ENCODE results near the gene CC2D1B.
"Not testable (repeated sequence)": the region's sequence is repeated elsewhere in the genome, so short reads cannot be mapped to it uniquely, and the experiment has no call there.

Gene CC2D1B

GRCh38 chr1:52365746-52366516 is at the start of gene CC2D1B:
Gene CC2D1B (minus strand): TSS chr1:52366205. CDS start chr1:52364620, 1,585 bp downstream.
- DNase-seq = peak; percentile 93 to 94

DNA sequence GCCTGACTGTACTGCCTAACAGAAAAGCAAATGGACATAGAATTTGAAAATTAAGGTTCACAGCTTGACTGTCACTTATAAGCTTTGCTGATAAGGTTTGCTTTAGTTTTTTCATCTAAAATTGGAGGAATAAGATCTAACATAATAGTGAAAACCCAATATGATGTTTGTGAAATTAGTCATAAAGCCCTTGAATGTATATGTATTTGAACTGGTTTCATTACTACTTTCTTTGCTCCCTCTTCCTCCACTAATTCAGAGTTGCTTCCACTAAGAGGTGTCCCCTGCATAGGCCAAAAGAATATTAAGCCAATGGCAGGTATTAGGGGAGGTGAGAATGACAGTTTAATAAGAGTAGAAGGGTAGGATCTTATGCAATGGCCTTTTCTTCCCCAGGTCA is 48.9 kb upstream of the CC2D1B start:
- DNase-seq = no peak

DNA sequence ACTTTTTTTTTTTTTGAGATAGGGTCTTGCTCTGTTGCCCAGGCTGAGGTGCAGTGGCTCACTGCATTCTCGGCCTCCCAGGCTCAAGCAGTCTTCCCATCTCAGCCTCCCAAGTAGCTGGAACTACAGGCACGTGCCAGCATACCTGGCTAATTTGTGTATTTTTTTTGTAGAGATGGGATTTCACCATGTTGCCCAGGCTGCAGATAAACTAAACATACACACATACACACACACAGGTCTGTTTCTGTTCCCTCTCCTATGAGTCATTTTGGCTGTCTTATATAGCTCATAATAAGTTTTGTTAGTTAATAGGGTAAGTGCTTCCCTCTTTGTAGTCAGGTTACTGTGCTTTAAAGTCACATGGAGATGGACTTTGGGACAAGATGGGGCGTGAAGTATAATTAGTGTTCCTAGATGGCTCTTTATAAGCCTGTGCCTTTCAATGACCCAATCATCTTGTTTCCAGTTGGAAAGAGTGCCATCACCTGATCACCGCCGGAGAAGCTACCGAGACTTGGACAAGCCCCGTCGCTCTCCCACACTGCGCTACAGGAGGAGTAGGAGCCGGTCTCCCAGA is 47.5 kb upstream of the CC2D1B start:
- no peak for DNase-seq

DNA sequence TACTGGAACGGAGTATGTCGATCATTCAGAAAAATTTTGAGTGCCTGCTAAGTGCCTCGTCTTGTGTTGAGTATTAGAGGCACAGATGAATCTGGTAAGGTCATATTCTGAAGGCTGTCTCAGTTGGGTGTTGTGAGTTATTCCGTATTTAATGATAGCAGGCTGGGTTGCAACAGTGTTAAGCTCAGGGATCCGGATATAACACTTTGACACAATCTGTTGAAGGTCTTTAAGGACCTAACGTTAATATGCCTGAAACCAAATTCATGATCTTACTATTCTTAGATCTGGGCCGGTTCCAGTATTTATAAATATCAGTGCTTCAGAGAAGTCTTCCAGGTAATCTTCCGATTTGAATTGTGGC is 39.0 kb upstream of the CC2D1B start:
- DNase-seq = no peak

DNA sequence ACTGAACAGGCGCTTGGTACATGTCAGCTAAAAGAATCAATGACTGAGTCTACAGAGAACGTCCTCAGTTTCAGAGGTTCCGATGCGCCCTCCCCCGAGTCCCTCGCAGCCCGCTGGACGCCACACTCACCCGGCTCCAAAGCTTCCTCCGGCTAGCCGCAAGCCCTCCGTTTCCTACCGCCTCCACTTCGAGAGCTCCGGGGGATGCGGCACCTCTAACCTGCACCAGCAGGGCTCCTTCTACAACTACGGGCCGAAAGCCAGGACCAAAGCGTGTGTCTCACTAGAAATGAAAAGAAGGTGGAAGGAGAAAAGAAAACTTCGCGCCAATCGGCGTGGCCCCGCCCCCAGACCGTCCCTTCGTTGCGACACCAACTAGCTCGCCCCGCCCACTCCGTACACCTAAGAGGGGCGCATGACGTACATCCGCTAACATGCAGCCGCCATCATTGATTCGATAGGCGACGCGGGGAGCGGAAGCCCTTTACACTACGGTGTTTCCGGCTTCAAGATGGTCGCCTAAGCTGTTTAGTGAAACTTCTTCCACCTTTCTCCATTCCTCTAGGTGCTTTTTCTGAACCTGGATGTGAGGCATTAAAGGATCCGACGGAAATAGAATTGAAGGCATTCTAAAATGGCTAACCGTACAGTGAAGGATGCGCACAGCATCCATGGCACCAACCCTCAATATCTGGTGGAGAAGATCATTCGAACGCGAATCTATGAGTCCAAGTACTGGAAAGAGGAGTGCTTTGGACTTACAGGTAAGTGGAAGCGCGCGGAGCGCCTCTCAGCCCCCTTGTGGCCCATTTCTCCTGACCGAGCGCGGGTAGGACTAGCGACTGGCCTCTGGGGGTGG is 38.3 kb upstream of the CC2D1B start, which contains the start of the genes ORC1 and PRPF38A:
ORC1 (minus strand) TSS at position 308 of the 859 bp plus-strand sequence. CDS start 2,200 bp downstream, outside the sequence.
PRPF38A (plus strand) TSS at position 487 of the 859 bp plus-strand sequence; CDS start at position 635, 148 bp downstream.
- peak; percentile 91 to 95 for DNase-seq

- peak in 1 of 2 donors; percentile 70 for DNase-seq
Observed at GRCh38 chr1:52403566-52404115, 37.6 kb upstream of the CC2D1B start.

GRCh38 chr1:52402860-52403240 is 36.8 kb upstream of the CC2D1B start:
- DNase-seq = no peak

- no peak for DNase-seq
Observed at GRCh38 chr1:52400131-52400530, 34.1 kb upstream of the CC2D1B start.

DNA sequence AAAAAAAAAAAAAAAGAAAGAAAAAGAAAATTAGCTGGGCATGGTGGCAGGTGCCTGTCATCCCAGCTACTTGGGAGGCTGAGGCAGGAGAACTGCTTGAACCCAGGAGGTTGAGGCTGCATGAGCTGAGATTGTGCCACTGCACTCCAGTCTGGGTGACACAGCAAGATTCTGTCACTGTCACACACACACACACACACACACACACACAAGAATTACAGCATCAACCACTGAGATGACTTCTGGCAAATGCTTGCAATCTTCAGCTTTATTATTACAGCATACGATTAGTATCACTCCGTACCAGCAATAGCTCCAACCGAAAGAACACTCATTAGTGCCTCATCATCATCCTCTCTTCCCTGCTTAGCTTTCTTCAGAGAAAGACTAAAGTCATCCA is 33.6 kb upstream of the CC2D1B start:
- DNase-seq = no peak

- DNase-seq = no peak
Observed at GRCh38 chr1:52393174-52393573, 27.2 kb upstream of the CC2D1B start.

GRCh38 chr1:52386458-52386857 is 20.5 kb upstream of the CC2D1B start:
- DNase-seq = no peak

- no peak for DNase-seq
Observed at GRCh38 chr1:52385376-52385775, 19.4 kb upstream of the CC2D1B start.

- not testable (repeated sequence) for DNase-seq
Observed at GRCh38 chr1:52369851-52370250, 3.8 kb upstream of the CC2D1B start.

GRCh38 chr1:52368383-52369172 is 2.6 kb upstream of the CC2D1B start:
- no peak for DNase-seq

- DNase-seq = no peak
Observed at GRCh38 chr1:52367272-52367671, 1.3 kb upstream of the CC2D1B start.

DNA sequence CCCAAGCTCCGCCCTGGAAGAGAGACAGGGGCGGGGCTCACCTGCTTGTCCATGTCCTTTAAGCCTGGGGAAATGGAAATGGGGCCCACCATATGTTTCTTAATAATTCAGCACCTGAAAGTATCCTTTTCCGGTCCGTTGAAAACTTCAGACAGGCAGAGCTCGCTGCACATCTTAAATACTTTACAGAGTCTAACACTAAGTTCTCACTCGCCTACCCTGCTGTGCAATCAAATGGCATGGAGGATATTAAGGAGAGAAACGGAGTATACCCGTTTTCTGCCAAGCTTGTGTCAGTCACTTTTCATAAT is 467 bp upstream of the CC2D1B start:
- DNase-seq = no peak

DNA sequence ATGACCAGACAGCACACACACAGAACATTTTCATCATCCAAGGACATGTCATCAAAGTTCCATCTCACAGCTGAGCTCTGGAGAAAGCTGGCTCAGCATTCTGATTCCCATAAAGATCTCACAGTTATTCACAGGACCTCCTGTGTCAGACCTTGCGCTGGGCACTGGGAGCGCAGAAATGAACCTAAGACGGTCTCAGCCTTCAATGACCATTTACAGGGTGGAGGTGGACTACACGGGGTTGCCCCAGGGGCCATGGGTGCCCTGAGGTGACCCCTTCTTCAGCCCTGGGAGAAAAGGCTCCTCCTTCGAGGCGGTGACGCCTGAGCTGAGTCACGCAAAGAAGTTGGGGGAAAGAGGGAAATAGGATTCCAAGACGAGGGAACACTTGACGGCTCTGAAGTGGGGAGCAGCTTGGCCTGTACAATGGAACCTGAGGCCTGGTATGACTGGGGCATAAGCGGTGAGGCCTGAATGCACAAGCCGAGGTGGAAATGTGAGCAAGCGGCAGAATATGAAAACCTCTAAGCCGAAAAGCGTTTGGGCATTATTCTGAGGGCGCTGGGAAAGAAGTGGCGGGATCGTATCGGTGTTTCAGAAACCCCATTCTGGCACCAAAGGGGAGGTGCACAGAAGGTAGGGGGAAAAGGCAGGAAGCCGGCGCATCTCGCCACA is 797 bp downstream of the CC2D1B start:
- DNase-seq = peak in 1 of 2 donors; percentile 42

DNA sequence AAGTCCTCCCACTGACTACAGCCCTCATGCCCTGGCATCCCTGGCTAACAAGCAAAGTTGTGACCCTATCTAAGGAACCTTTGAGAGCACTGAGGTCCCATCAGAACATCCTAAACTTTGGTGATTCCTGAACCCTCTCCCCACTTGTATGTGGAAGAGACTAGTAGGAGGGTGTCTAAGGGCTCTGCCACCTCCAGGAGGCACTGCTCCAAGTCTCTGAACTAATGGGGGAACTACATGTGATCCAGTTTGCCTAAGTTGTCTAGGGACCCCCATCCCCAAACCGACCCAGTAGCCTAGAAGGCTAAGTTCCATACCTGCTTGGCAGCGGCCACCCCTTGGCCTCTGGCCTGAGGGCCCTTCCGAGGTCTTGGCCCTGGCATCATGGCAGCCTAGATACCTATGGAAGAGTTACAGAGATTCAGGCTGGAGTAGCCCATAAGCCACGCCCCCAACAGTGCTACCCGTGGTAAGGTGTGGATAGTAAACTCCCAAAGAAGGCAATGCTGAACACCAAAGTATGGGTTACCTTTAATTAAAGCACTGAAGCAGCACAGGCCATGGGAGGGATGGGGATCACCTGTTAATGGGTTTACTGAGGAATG is 1.7 kb downstream of the CC2D1B start:
- DNase-seq = no peak

- no peak for DNase-seq
Observed at GRCh38 chr1:52360595-52360968, 5.4 kb downstream of the CC2D1B start.

- DNase-seq = no peak
Observed at GRCh38 chr1:52359676-52360594, 6.1 kb downstream of the CC2D1B start.

Measured in bone marrow (tissue), 2 donors.